ENCODE results near the gene MAMDC2.

Gene MAMDC2

GRCh38 chr9:70110194-70111041 lies 66.8 kb downstream of the MAMDC2 start:
- no peak for DNase-seq

GRCh38 chr9:70111042-70111602 lies 67.5 kb downstream of the MAMDC2 start:
- peak; percentile 12 for DNase-seq

- no peak for DNase-seq
Observed at GRCh38 chr9:70111641-70112236, 68.1 kb downstream of the MAMDC2 start.

- no peak for DNase-seq
Observed at GRCh38 chr9:70112981-70113380, 69.3 kb downstream of the MAMDC2 start.

- DNase-seq = no peak
Observed at GRCh38 chr9:70113403-70114022, 69.9 kb downstream of the MAMDC2 start.

GRCh38 chr9:70114898-70115297 lies 71.2 kb downstream of the MAMDC2 start:
- DNase-seq = no peak

- DNase-seq = no peak
Observed at GRCh38 chr9:70117835-70118319, 74.2 kb downstream of the MAMDC2 start.

- DNase-seq = no peak
Observed at GRCh38 chr9:70119786-70120185, 76.1 kb downstream of the MAMDC2 start.

- no peak for DNase-seq
Observed at GRCh38 chr9:70120834-70121510, 77.3 kb downstream of the MAMDC2 start.

GRCh38 chr9:70121818-70122436 lies 78.3 kb downstream of the MAMDC2 start:
- DNase-seq = no peak

- no peak for DNase-seq
Observed at GRCh38 chr9:70123695-70124094, 80.0 kb downstream of the MAMDC2 start.

GRCh38 chr9:70125621-70126263 lies 82.1 kb downstream of the MAMDC2 start:
- no peak for DNase-seq

GRCh38 chr9:70127036-70127435 lies 83.4 kb downstream of the MAMDC2 start:
- DNase-seq = no peak

- DNase-seq = no peak
Observed at GRCh38 chr9:70127540-70128416, 84.1 kb downstream of the MAMDC2 start.

- no peak for DNase-seq
Observed at GRCh38 chr9:70130266-70130665, 86.6 kb downstream of the MAMDC2 start.

GRCh38 chr9:70131296-70131695 lies 87.6 kb downstream of the MAMDC2 start:
- no peak for DNase-seq

GRCh38 chr9:70133253-70134208 lies 89.9 kb downstream of the MAMDC2 start:
- DNase-seq = no peak

GRCh38 chr9:70134360-70134759 lies 90.7 kb downstream of the MAMDC2 start:
- DNase-seq = no peak

GRCh38 chr9:70135176-70135575 lies 91.5 kb downstream of the MAMDC2 start:
- no peak for DNase-seq

GRCh38 chr9:70136632-70137031 lies 93.0 kb downstream of the MAMDC2 start:
- DNase-seq = no peak
